Measurements from ENCODE around the gene AP1S3.

GRCh38 chr2:223764796-223765195 lies 72.6 kb downstream of the AP1S3 start:
- no peak for TF ChIP-seq EZH2 (IDR thresholded peaks at IDR 0.05)
- no peak for TF ChIP-seq FOXP2 (optimal IDR thresholded peaks at IDR 0.05; ENCODE audit: control extremely low read depth, extremely low read length, insufficient read depth)
- no peak for TF ChIP-seq POLR2AphosphoS5 (IDR thresholded peaks at IDR 0.05; ENCODE audit: borderline replicate concordance, low read depth, low read length)
